Muscle layer of duodenum (tissue), 2 donors: ENCODE measurements around the gene CHRM4.
A peak's percentile ranks its signal among the peaks of the same experiment; 100 is the strongest.

Experiments used
- H3K27ac ChIP-seq: one replicate; pipeline ENCODE4 v1.7.0; 2013; ENCODE audit warnings: mild to moderate bottlenecking, low read length
- H3K27me3 ChIP-seq: one replicate; pipeline ENCODE4 v1.7.0; 2013; ENCODE audit warnings: low read depth, mild to moderate bottlenecking, control low read depth, low read length
- H3K36me3 ChIP-seq, 2 donors: one replicate each; pipeline ENCODE4 v1.7.0; 2013; ENCODE audit warnings: low read length in 2 of 2, control low read depth in 1 of 2, mild to moderate bottlenecking in 1 of 2; ENCODE audit not compliant: insufficient read depth in 2 of 2, control insufficient read depth in 1 of 2
- H3K4me1 ChIP-seq, 2 donors: one replicate each; pipeline ENCODE4 v1.7.0; 2013; ENCODE audit warnings: low read length in 2 of 2, mild to moderate bottlenecking in 2 of 2, control low read depth in 1 of 2, moderate library complexity in 1 of 2; ENCODE audit not compliant: insufficient read depth in 2 of 2, control insufficient read depth in 1 of 2
- H3K4me3 ChIP-seq, 2 donors: one replicate each; pipeline ENCODE4 v1.7.0; 2013; ENCODE audit warnings: low read length in 2 of 2, low read depth in 1 of 2, mild to moderate bottlenecking in 1 of 2
- H3K9me3 ChIP-seq, 2 donors: one replicate each; pipeline ENCODE4 v1.7.0; 2013; ENCODE audit warnings: low read length in 2 of 2, control low read depth in 1 of 2, mild to moderate bottlenecking in 1 of 2; ENCODE audit not compliant: control insufficient read depth in 1 of 2
- donor health status: healthy.

The CHRM4 gene

DNA sequence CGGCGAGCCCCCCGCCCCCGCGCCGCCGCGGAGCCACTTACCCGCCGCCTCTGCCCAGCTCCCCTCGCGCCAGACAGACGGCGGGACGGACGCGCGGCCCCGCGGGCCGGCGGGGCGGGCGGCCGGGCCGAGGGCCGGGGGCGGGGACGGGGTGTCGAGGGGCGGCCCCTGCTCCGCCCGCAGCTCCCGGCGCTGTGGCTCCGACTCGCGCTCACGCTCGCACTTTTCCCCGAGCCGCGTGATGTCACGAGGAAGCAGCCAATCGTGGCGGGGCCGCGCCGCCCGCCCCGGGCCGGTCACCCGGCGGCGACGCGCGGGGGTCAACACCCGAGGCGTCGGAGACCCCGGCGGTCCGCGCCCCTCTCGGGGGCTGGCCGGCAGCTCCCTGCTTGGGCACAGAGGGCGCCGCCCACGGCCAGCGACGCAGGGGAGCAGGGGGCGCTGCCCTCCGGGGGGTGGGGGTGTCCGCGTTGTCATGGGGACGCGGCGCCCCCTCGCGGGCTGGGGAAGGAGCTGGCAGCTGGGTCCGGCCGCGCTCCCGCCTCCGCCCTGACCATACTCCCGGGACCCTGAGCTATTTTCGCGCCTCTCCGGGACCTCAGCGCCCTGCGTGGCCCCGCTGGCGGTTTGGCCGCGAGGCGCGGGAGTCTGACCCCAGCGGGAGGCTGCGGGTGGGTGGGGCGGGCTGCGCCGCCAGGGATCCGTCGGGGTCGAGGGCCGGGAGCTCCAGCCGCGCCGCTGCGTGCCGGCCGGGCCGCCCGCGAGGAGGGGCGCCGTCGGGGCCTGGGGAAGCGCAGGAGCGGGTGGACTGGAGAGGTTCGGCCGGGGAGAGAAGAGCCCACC is at the start of gene CHRM4:
Gene CHRM4 (minus strand): TSS at position 199 of the 843 bp plus-strand sequence. CDS start 5,219 bp downstream, outside the sequence.
- Histone ChIP-seq H3K4me3 (peak within 1 kb of the TSS in 1 of 2 donors; percentile 63), H3K27me3 (peaks cover 35% of the 10 kb centered on the region), H3K36me3 (peaks cover 4 to 13% of the 10 kb centered on the region in 2 donors), H3K4me1 (peaks cover 4 to 37% of the 10 kb centered on the region in 2 donors), H3K9me3 (no peaks in the 10 kb centered on the region), H3K27ac (no peak within 1 kb of the TSS)

GRCh38 chr11:46438211-46438610 is 46.6 kb upstream of the CHRM4 start:
- Histone ChIP-seq H3K27ac (no peak overlapping the region), H3K4me1 (no peaks in the 10 kb centered on the region), H3K4me3 (no peak overlapping the region), H3K36me3 (peaks cover 10 to 22% of the 10 kb centered on the region in 2 donors), H3K27me3 (no peaks in the 10 kb centered on the region), H3K9me3 (no peaks in the 10 kb centered on the region)

DNA sequence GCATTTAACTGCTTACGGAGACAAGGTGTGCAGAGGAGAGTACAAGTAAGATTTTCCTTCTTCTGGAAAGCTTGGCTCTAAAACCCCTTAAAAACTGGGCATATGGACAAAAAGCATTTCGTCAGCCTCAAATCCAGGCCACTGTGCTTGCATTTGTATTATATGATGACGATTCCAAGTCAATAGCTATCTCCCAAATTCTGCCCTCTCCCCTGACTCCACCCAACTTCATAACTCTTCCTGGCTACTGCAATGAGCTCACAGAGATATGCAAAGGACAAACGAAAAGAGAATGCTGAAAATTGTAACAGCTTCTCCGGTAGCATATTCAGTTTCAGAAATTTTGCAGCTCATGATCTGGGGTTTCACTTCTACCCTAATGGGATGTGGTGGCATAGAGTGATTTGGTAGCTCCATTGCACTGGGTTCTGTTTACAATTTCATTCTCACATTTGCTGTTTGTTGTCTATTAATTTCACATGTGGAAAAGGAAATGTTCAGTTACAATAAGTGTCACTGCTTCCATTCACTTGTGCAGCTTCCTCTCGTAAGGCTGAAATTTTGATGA is 45.6 kb upstream of the CHRM4 start:
- H3K4me3 ChIP-seq = no peak overlapping the region
- no peaks in the 10 kb centered on the region for H3K9me3 ChIP-seq
- no peaks in the 10 kb centered on the region for H3K4me1 ChIP-seq
- H3K27ac ChIP-seq = no peak overlapping the region
- no peaks in the 10 kb centered on the region for H3K27me3 ChIP-seq
- H3K36me3 ChIP-seq = peaks cover 20 to 26% of the 10 kb centered on the region in 2 donors

DNA sequence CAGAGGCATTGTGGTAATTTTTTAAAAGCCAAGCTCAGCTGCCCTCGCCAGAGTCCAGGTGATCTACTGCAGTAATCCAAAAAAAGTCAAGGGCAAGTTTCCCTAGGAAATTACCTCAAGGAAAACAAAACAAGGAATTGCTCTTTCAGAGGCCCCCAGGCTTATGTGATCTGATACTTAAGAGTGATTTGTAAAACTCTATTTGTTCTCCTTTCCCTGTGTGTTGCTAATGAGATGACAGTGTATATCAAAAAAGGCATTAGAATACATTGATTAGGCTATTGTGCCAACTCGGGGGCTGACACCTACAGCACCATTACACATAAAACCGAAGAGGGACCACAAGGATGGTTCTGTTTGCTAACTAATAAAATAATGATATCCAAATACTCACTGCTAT is 44.5 kb upstream of the CHRM4 start:
- Histone ChIP-seq H3K27me3 (no peaks in the 10 kb centered on the region), H3K9me3 (no peaks in the 10 kb centered on the region), H3K36me3 (peaks cover 28 to 29% of the 10 kb centered on the region in 2 donors), H3K4me3 (no peak overlapping the region), H3K4me1 (no peaks in the 10 kb centered on the region), H3K27ac (no peak overlapping the region)

GRCh38 chr11:46435679-46436078 is 44.1 kb upstream of the CHRM4 start:
- Histone ChIP-seq H3K9me3 (no peaks in the 10 kb centered on the region), H3K4me3 (no peak overlapping the region), H3K4me1 (no peaks in the 10 kb centered on the region), H3K27ac (no peak overlapping the region), H3K36me3 (peaks cover 32 to 33% of the 10 kb centered on the region in 2 donors), H3K27me3 (no peaks in the 10 kb centered on the region)

DNA sequence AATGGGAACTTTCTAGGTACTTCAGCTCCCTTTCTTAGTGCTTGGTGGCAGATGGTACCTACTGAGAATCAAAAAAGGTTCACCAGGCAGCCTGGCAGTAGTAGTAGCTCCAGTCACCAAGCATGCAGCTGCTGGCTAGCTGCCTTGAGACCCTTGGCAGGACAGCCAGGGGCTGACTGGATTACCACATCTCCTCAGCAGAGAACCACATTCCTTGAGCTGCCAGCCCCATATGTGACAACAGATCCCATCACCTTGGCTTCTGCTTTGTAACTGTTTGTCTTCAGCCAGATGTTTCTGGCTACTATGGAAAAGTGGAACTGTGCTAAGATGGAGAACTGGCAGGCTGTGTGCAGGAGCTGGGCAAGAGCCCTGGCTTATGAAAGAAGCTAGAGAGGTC is 39.6 kb upstream of the CHRM4 start:
- H3K36me3 ChIP-seq = peaks cover 43 to 48% of the 10 kb centered on the region in 2 donors
- H3K9me3 ChIP-seq = no peaks in the 10 kb centered on the region
- no peak overlapping the region for H3K4me3 ChIP-seq
- H3K27me3 ChIP-seq = no peaks in the 10 kb centered on the region
- no peak overlapping the region for H3K27ac ChIP-seq
- H3K4me1 ChIP-seq = no peaks in the 10 kb centered on the region

- no peaks in the 10 kb centered on the region for H3K4me1 ChIP-seq
- no peaks in the 10 kb centered on the region for H3K27me3 ChIP-seq
- H3K36me3 ChIP-seq = peaks cover 43 to 53% of the 10 kb centered on the region in 2 donors
- no peak overlapping the region for H3K27ac ChIP-seq
- H3K4me3 ChIP-seq = no peak overlapping the region
- H3K9me3 ChIP-seq = no peaks in the 10 kb centered on the region
Observed at GRCh38 chr11:46429717-46430116, 38.1 kb upstream of the CHRM4 start.

DNA sequence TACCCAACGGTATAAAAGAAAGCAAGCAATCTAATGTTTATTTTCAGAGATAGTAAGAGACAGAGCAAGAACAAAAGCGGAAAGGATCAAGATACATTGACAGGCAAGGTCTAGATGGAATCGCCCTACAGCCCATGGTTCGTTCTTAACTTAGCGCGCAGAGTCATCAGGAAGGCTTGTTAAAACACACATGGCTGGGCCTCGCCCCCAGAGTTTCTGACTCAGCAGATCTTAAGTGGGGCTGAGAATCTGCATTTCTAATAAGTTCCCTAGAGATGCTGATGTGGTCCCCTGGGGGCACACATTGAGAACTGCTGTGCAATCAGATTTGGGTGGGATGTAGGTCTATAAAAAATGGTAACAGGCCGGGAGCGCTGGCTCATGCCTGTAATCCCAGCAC is 35.8 kb upstream of the CHRM4 start:
- Histone ChIP-seq H3K36me3 (peaks cover 31 to 38% of the 10 kb centered on the region in 2 donors), H3K9me3 (no peaks in the 10 kb centered on the region), H3K27ac (no peak overlapping the region), H3K4me1 (no peaks in the 10 kb centered on the region), H3K4me3 (no peak overlapping the region), H3K27me3 (no peaks in the 10 kb centered on the region)

- Histone ChIP-seq H3K36me3 (peaks cover 24 to 39% of the 10 kb centered on the region in 2 donors), H3K27me3 (no peaks in the 10 kb centered on the region), H3K27ac (no peak overlapping the region), H3K4me3 (no peak overlapping the region), H3K9me3 (no peaks in the 10 kb centered on the region), H3K4me1 (no peaks in the 10 kb centered on the region)
Observed at GRCh38 chr11:46426233-46426991, 34.8 kb upstream of the CHRM4 start.

GRCh38 chr11:46422588-46422987 is 31.0 kb upstream of the CHRM4 start:
- H3K36me3 ChIP-seq = peaks cover 8 to 31% of the 10 kb centered on the region in 2 donors

GRCh38 chr11:46421257-46421880 is 29.8 kb upstream of the CHRM4 start:
- H3K36me3 ChIP-seq = peaks cover 12 to 37% of the 10 kb centered on the region in 2 donors
- H3K4me3 ChIP-seq = no peak overlapping the region
- H3K4me1 ChIP-seq = no peaks in the 10 kb centered on the region
- H3K27me3 ChIP-seq = no peaks in the 10 kb centered on the region
- H3K27ac ChIP-seq = no peak overlapping the region
- H3K9me3 ChIP-seq = no peaks in the 10 kb centered on the region

More at GRCh38 chr11:46422588-46422987, 31.0 kb upstream of the CHRM4 start:
- no peaks in the 10 kb centered on the region for H3K4me1 ChIP-seq
- H3K9me3 ChIP-seq = no peaks in the 10 kb centered on the region
- H3K4me3 ChIP-seq = no peak overlapping the region
- H3K27ac ChIP-seq = no peak overlapping the region
- H3K27me3 ChIP-seq = no peaks in the 10 kb centered on the region
